Measurements from ENCODE around the gene KLB.

GRCh38 chr4:39407584-39407885 is 805 bp downstream of the KLB start:
- TF ChIP-seq CTCF (IDR thresholded peaks at IDR 0.05; ENCODE audit: low read length): no peak
- TF ChIP-seq EZH2phosphoT487 (IDR thresholded peaks at IDR 0.05; ENCODE audit: low read length): no peak
- TF ChIP-seq EZH2 (optimal IDR thresholded peaks at IDR 0.05; ENCODE audit: low read depth, low read length): no peak
